MG63 (cell line): Measurements from ENCODE around the gene PIK3CD. TPM values are rescaled to one million over a fixed set of nuclear protein-coding genes. Genes with fewer than 3 reads are reported as not detected.
A peak's percentile ranks its signal among the peaks of the same experiment; 100 is the strongest.
"Not testable (repeated sequence)": the region's sequence is repeated elsewhere in the genome, so short reads cannot be mapped to it uniquely, and the experiment has no call there.

ENCODE experiments used
- DNase-seq: peaks from one replicate; pipeline ENCODE4 v3.0.0-alpha.2; 2020
- H3K27me3 ChIP-seq: fragments of 250-450 bp; sonication (Bioruptor Pico); 2 replicates; pipeline ENCODE4 v1.5.1; 2020; ENCODE audit warnings: mild to moderate bottlenecking, moderate library complexity
- H3K36me3 ChIP-seq: fragments of 250-450 bp; sonication (Bioruptor Pico); 2 replicates; pipeline ENCODE4 v1.5.1; 2020; ENCODE audit warnings: mild to moderate bottlenecking, moderate library complexity
- H3K4me3 ChIP-seq: fragments of 250-450 bp; sonication (Bioruptor Pico); 2 replicates; pipeline ENCODE4 v1.5.1; 2020; ENCODE audit warnings: mild to moderate bottlenecking, moderate library complexity
- H3K9me3 ChIP-seq: fragments of 250-450 bp; sonication (Bioruptor Pico); 2 replicates; pipeline ENCODE4 v1.5.1; 2020; ENCODE audit warnings: mild to moderate bottlenecking, moderate library complexity
- total RNA-seq: library from RNA; depleted of rRNA; stranded (reverse); fragments of >200 nt; shearing (Covaris generic); gene quantifications from 2 replicates; pipeline ENCODE4 v1.2.3, GENCODE V29; 2014; ENCODE audit warnings: low replicate concordance

PIK3CD gene
- total RNA-seq, 1 experiment from 2014 or later: 2.9 TPM

DNA sequence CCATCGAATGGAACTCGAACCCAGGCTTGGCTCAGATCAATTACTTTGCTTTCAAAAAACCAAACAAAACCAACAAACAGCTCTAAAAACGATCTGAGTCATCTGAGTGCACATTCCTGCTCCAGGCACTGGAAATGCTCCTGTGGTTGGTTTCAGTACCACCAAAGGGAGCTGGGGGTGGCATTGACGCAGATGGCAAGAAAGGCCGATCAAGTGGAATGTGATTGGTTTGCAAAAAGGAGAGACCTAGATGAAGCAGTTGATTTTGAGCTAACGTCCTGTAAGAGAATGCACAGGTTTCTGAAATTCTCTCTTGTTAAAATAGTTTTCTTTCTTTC lies 39.5 kb downstream of the PIK3CD start:
- DNase-seq: peak; percentile 15
- Histone ChIP-seq H3K4me3 (no peak overlapping the region), H3K9me3 (no peaks in the 10 kb centered on the region), H3K27me3 (no peaks in the 10 kb centered on the region), H3K36me3 (no peaks in the 10 kb centered on the region)

- H3K4me3 ChIP-seq: no peak overlapping the region
- H3K27me3 ChIP-seq: no peaks in the 10 kb centered on the region
- DNase-seq: no peak
- no peaks in the 10 kb centered on the region for H3K9me3 ChIP-seq
- no peaks in the 10 kb centered on the region for H3K36me3 ChIP-seq
Measured at GRCh38 chr1:9691691-9692090, 40.2 kb downstream of the PIK3CD start.

- DNase-seq: no peak
- Histone ChIP-seq H3K27me3 (no peaks in the 10 kb centered on the region), H3K4me3 (no peak overlapping the region), H3K36me3 (no peaks in the 10 kb centered on the region), H3K9me3 (no peaks in the 10 kb centered on the region)
Measured at GRCh38 chr1:9696793-9697192, 45.3 kb downstream of the PIK3CD start.

DNA sequence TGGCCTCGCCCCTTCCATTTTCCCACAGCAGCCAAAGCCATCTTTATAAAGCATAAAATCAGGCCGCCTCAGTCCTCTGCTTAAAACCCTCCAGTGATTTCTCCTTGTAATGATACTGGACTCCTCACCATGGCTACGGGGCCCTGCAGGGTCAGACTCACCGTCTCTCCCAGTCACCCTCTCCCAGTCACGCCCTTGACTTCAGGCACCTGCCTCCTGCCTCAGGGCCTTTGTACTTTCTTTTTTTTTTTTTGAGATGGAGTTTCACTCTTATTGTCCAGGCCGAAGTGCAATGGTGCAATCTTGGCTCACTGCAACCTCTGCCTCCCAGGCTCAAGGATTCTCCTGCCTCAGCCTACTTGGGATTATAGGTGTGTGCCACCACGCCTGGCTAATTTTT lies 47.8 kb downstream of the PIK3CD start:
- no peaks in the 10 kb centered on the region for H3K27me3 ChIP-seq
- no peaks in the 10 kb centered on the region for H3K9me3 ChIP-seq
- no peak overlapping the region for H3K4me3 ChIP-seq
- H3K36me3 ChIP-seq: no peaks in the 10 kb centered on the region
- DNase-seq: no peak

- no peaks in the 10 kb centered on the region for H3K27me3 ChIP-seq
- H3K9me3 ChIP-seq: no peaks in the 10 kb centered on the region
- peak; percentile 79 for DNase-seq
- H3K36me3 ChIP-seq: no peaks in the 10 kb centered on the region
- H3K4me3 ChIP-seq: no peak overlapping the region
Measured at GRCh38 chr1:9700340-9700739, 48.8 kb downstream of the PIK3CD start.

GRCh38 chr1:9701665-9702064 lies 50.1 kb downstream of the PIK3CD start:
- DNase-seq: peak; percentile 61
- H3K4me3 ChIP-seq: no peak overlapping the region

DNA sequence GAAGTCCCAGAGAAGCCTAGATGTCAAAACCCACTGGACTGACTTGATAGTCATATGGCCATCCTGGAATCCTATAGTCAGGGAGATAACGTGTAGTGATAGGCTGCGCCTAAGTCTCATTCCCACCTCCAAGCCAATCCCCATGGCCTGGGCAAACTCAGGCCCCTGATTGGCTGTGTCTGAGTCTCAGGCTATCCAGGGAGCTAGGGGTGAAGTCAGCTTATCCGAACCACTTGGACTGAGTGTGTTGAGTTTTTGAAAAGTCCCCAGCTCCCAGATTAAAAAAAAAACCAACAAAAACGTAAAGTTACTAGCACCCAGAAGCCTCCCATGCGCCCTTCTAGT lies 51.6 kb downstream of the PIK3CD start:
- no peaks in the 10 kb centered on the region for H3K36me3 ChIP-seq
- DNase-seq: no peak
- H3K4me3 ChIP-seq: no peak overlapping the region
- no peaks in the 10 kb centered on the region for H3K27me3 ChIP-seq
- H3K9me3 ChIP-seq: no peaks in the 10 kb centered on the region

More at GRCh38 chr1:9701665-9702064, 50.1 kb downstream of the PIK3CD start:
- Histone ChIP-seq H3K27me3 (no peaks in the 10 kb centered on the region), H3K9me3 (no peaks in the 10 kb centered on the region), H3K36me3 (no peaks in the 10 kb centered on the region)

DNA sequence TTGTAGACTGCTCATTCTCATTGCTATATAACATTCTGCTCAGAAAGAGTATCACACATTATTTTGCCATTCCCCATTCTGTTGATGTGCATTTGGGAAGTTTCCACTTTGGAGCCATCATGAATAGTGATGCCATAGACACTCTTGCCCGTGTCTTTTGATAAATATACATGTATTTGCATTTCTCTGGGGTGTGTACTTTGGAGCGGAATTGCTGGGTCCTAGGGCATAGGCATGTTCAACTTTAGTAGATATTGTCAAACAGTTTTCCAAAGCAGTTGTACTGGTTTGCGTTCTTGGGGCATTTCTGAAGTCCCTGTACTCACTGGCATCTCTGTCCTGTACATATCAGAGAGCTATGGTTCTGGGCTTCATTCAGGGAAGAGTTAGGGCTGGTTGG lies 52.1 kb downstream of the PIK3CD start:
- no peak for DNase-seq
- H3K27me3 ChIP-seq: no peaks in the 10 kb centered on the region
- H3K36me3 ChIP-seq: no peaks in the 10 kb centered on the region
- H3K9me3 ChIP-seq: no peaks in the 10 kb centered on the region
- H3K4me3 ChIP-seq: no peak overlapping the region

GRCh38 chr1:9705337-9706093 lies 54.0 kb downstream of the PIK3CD start:
- no peak overlapping the region for H3K4me3 ChIP-seq

DNA sequence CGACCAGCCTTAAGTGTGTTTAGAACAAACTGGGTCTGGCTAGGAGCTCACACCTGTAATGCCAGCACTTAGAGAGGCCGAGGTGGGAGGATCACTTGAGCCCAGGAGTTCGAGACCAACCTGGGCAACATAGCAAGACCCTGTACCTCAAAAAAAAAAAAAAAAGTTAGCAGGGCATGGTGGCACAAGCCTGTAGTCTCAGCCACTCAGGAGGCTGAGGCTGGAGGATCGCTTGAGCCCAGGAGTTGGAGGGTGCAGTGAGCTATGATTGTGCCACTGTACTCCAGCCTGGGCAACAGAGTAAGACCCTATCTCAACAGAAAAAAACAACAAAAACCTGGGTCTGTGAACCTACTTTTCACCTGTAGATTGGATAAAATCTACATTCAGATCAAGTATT lies 54.6 kb downstream of the PIK3CD start:
- no peak overlapping the region for H3K4me3 ChIP-seq
- H3K9me3 ChIP-seq: no peaks in the 10 kb centered on the region
- no peak for DNase-seq
- no peaks in the 10 kb centered on the region for H3K36me3 ChIP-seq
- no peaks in the 10 kb centered on the region for H3K27me3 ChIP-seq

More at GRCh38 chr1:9705337-9706093, 54.0 kb downstream of the PIK3CD start:
- no peaks in the 10 kb centered on the region for H3K36me3 ChIP-seq
- DNase-seq: peak; percentile 23
- no peaks in the 10 kb centered on the region for H3K27me3 ChIP-seq
- H3K9me3 ChIP-seq: no peaks in the 10 kb centered on the region

DNA sequence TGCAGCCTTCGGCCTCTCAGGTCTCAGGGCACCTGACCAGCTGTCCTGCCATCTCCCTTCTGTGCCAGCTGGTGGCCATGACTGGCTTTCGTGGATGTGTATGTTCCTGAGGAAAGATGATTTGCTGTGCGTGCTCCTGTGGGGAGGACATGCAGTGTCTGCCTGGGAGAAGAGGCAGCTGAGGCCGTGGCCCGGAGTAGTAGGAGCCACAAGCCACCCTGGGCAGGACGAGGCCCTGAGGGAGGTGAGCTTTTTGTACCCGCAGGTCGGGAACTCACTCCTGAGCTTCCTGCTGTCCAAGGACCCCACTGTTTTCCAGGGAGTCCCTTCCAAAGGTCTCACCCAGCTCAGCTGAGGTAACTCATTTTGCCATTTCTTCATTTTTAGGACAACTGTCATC lies 58.5 kb downstream of the PIK3CD start:
- DNase-seq: no peak
- Histone ChIP-seq H3K9me3 (no peaks in the 10 kb centered on the region), H3K27me3 (no peaks in the 10 kb centered on the region), H3K4me3 (no peak overlapping the region), H3K36me3 (no peaks in the 10 kb centered on the region)

DNA sequence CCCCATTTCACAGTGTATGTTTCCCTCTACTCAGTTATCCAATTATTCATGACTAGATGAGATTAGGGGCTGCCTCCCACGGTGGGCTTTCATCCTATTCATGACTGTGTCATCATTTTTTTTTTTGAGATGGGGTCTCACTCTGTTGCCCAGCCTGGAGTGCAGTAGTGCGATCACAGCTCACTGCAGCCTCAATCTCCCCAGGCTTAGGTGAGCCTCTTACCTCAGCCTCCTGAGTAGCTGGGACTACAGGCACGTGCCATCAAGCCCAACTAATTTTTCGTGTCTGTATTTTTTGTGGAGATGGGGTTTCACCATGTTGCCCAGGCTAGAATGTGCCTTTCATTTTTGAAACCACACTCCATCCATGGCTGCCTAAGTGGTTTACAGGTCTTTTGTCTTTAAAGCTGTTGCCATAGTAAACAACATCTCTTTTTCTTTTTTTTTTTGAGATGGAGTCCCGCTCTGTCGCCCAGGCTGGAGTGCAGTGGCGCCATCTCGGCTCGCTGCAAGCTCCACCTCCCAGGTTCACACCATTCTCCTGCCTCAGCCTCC lies 60.0 kb downstream of the PIK3CD start:
- H3K27me3 ChIP-seq: no peaks in the 10 kb centered on the region
- no peaks in the 10 kb centered on the region for H3K9me3 ChIP-seq
- no peak for DNase-seq
- no peaks in the 10 kb centered on the region for H3K36me3 ChIP-seq
- no peak overlapping the region for H3K4me3 ChIP-seq

- not testable (repeated sequence) for H3K9me3 ChIP-seq, H3K27me3 ChIP-seq, H3K4me3 ChIP-seq, DNase-seq, H3K36me3 ChIP-seq
Measured at GRCh38 chr1:9712767-9713166, 61.2 kb downstream of the PIK3CD start.

GRCh38 chr1:9714257-9714718 lies 62.8 kb downstream of the PIK3CD start:
- DNase-seq: no peak
- Histone ChIP-seq H3K9me3 (no peaks in the 10 kb centered on the region), H3K27me3 (no peaks in the 10 kb centered on the region), H3K36me3 (no peaks in the 10 kb centered on the region), H3K4me3 (no peak overlapping the region)

DNA sequence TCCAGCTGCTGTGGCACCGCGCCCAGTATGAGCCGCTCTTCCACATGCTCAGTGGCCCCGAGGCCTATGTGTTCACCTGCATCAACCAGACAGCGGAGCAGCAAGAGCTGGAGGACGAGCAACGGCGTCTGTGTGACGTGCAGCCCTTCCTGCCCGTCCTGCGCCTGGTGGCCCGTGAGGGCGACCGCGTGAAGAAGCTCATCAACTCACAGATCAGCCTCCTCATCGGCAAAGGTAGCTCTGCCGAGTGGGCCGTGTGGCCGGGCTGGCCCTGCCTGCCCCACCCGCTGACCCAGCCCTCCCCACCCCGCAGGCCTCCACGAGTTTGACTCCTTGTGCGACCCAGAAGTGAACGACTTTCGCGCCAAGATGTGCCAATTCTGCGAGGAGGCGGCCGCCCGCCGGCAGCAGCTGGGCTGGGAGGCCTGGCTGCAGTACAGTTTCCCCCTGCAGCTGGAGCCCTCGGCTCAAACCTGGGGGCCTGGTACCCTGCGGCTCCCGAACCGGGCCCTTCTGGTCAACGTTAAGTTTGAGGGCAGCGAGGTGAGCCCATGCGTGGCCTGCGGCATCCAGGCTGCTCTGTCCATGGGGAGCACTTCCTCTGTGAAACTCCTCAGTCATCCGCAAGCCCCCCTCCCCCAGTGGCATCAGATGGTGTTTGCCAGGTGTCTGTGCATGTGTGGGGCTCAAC lies 64.2 kb downstream of the PIK3CD start:
- Histone ChIP-seq H3K4me3 (no peak overlapping the region), H3K36me3 (no peaks in the 10 kb centered on the region), H3K9me3 (no peaks in the 10 kb centered on the region), H3K27me3 (no peaks in the 10 kb centered on the region)
- DNase-seq: no peak

DNA sequence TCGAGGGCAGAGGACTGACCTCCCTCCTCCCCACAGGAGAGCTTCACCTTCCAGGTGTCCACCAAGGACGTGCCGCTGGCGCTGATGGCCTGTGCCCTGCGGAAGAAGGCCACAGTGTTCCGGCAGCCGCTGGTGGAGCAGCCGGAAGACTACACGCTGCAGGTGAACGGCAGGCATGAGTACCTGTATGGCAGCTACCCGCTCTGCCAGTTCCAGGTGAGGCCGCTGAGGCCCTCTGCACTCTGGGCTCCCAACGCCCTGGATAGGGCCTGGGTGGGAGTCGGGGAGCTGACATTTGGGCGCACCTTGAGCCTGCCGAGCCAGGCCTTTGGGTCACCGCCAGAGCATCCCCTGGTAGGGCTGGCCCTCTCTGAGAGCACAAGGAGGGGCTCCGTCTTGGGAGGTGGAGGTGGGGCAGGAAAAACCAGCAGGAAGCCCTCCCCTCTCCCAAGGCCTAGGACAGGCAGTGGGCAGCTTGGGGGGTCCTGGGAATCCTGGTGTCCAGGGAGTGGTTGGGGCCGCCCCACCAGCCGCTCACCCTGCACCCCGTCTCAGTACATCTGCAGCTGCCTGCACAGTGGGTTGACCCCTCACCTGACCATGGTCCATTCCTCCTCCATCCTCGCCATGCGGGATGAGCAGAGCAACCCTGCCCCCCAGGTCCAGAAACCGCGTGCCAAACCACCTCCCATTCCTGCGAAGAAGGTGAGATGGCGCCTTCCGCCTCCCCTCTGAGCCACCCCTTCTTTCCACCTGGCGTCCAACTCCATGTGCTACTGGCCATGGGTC lies 65.1 kb downstream of the PIK3CD start:
- Histone ChIP-seq H3K27me3 (no peaks in the 10 kb centered on the region), H3K9me3 (no peaks in the 10 kb centered on the region), H3K36me3 (no peaks in the 10 kb centered on the region), H3K4me3 (no peak overlapping the region)
- no peak for DNase-seq
